Measurements from ENCODE around the gene AFG1L.
"Not testable (repeated sequence)": the region's sequence is repeated elsewhere in the genome, so short reads cannot be mapped to it uniquely, and the experiment has no call there.

The AFG1L gene

DNA sequence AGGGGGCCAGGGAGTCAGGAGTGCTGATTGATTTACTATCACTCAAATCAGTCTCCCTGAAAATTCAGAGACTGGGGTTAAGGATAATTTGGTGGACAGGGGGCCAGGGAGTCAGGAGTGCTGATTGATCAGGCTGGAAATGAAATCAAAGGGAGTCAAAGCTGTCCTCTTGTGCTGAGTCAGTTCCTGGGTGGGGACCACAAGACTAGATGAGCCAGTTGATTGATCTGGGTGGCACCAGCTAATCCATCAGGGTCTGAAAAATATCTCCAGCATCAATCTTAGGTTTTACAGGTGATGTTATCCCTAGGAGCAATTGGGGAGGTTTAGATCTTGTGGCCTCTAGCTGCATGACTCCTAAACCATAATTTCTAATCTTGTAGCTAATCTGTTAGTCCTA is 6.1 kb upstream of the AFG1L start:
- DNase-seq (ENCODE audit: low read depth), result no peak

DNA sequence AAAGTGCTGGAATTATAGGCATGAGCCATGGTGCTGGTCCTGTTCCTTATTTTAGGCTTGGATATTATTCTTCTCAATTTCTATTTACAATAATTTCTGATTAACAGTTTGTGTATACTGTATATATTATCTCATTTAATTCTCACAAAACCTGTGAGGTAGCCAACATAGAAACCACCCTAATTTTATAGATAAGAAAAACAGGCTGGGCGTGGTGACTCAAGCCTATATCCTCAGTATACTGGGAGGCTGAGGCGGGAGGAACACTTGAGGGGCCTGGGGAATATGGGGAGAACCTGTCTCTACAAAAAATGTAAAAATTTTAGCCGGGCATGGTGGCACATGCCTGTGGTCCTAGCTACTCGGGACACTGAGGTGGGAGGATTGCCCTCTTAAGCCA is 3.8 kb upstream of the AFG1L start:
- no peak for DNase-seq (ENCODE audit: low read depth)

DNA sequence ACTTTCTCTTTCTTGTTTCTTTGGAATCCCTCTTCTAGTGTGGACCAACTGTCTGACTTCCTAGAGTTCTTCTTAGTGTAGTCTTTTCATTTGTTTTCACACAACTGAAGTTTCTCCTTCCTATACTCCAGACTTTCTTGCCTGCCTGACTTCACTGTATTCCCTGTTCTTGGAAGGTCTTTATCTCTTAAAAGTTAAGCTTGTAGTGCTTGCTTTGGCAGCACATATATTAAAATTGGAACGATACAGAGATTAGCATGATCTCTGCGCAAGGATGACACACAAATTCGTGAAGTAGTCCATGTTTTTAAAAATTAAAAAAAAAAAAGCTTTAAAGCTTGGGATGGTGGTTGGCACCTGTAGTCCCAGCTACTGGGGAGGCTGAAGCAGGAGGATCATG is 2.3 kb upstream of the AFG1L start:
- not testable (repeated sequence) for DNase-seq (ENCODE audit: low read depth)

DNA sequence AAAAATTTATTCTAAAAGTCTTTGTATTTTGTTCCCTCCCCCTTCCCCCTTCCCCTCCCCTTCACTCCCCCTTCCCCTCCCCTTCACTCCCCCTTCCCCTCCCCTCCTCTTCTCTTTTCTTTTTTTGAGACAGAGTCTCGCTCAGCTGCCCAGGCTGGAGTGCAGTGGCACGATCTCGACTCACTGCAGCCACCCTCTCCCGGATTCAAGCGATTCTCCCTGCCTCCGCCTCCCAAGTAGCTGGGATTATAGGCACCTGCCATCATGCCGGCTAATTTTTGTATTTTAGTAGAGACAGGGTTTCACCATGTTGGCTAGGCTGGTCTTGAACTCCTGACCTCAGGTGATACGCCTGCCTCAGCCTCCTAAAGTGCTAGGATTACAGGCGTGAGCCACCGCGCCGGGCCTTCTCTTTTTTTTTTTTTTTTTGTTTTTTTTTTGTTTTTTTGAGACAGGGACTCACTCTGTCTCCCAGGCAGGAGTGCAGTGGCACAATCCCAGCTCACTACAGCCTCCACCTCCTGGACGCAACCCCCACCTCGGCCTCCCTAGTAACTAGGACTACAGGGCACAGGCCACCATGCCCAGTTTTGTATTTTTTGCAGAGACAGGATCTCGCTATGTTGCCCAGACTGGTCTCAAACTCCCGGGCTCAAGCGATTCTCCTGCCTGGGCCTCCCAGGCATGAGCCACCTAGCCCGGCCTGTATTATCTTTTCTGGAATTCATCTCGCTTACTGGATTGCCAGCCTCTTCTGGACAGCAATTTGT is 1.1 kb upstream of the AFG1L start:
- no peak for DNase-seq (ENCODE audit: low read depth)

DNA sequence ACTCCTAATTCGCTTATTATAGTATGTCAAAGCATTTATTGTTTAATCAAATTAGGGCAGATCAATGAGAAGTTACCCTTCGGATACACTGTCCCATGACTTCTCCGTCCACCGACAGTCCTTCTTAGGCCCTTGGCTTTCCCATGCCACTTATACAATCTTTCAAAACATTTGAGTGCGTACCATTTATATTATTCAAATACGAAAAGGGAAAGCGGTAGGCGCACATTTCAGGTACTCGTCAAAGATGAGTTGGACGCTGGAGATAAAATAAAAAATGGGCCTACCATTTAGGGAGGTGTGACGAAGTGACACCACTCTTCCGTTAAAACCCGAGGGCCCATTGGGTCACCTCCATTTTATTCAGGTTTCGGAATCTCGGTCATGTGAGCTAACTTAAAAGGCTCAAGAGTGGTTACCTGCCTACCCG is 542 bp upstream of the AFG1L start:
- no peak for DNase-seq (ENCODE audit: low read depth)

DNA sequence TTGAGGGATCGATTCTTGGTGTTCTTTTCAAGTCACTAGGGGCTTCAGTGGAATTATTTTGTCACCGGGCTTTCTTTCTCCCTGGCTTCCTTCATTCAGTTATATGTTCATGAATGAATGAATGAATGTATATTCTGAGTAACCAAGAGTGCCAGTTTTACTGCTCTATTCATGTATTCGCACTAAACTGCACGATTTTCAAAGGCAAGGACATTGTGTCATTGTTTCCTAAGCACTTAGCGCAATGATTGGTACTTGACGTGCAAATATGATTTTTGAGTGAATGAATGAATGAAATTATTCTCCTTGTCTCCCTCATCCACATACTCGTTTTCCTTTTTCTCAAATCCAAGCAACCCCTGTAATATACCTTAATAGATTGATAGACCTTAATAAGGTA is 822 bp downstream of the AFG1L start:
- no peak for DNase-seq (ENCODE audit: low read depth)

DNA sequence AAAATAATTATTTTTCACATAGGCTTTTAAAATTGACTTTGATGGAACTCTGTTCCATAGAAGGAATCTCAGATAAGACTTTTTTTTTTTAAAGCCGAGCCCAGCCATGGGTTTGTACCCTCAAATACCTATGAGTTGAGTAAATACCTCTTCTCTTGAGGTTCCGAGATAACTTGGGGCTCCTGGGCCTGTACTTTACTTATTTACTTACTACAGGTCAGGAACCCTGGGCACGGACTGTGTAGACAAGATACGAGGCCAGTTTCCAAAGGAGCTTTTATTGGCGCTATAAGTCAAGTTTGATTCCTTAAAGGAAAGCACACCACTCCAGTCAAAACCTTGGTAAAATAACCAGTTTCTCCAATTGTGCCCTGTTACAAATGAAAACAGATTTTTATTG is 7.5 kb downstream of the AFG1L start:
- DNase-seq (ENCODE audit: low read depth), result no peak

DNA sequence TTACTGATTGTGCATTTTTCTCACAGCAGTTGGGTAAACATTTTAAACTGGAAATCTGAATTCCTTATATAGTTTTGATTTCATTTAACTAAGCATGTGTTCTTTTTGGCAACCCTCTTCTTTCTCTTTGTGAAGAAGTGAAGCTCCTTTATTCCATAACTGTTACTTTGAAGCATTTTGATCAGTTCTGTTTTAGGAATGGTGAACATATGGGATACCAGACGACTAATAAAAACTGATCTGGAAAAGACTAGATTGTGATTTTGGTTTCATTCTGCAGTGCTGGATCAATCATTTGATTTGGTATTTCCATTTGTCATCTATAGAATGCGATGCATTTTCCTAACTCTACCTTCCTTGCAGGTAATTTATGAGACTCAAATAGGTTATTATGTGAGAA is 9.8 kb downstream of the AFG1L start:
- no peak for DNase-seq (ENCODE audit: low read depth)

DNA sequence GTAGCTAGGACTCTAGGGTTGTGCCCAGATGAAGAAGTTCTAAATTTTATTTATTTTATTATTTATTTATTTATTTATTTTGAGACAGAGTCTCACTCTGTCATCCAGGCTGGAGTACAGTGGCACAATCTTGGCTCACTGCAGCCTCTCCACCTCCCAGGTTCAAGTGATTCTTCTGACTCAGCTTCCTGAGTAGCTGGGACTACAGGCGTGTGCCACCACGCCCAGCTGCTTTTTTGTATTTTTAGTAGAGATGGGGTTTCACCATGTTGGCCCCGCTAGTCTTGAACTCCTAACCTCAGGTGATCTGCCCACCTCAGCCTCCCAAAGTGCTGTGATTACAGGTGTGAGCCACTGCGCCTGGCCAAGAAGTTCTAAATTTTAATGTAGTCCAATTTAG is 13.8 kb downstream of the AFG1L start:
- not testable (repeated sequence) for DNase-seq (ENCODE audit: low read depth)

DNA sequence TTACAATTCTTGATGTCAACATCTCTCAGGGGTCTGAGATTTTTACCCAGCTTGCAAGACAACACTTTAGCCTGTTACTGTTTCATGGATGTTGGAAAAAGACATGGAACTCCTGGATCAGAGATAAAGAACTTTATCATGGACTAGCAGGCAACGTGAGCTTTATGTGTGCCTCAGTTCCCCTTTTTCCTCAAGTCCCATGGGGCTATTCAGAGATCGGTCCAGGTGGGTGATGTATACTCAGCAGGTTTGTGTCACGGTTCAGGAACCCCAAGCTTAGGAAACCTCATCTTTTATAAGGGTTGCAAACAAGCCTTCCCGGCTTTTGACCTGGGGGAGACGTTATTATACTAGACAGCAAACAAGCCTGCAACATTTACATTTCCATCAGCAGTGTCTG is 15.0 kb downstream of the AFG1L start:
- DNase-seq (ENCODE audit: low read depth), result no peak

DNA sequence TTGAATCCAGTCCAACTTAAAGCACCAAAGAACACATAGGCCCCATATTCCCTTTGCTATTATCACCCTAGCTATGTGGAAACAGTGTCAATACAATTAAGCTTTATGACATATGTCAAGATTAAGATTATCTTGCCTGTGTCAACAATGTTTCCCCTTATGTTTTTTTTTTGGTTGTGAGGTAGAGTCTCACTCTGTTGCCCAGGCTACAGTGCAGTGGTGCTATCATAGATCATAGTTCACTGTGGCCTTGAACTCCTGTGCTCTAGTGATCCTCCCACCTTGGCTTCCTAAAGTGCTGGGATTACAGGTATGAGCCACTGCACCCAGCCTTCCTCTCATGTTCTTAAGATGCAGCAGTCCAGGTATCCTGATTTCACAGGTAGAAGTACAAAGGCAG is 17.8 kb downstream of the AFG1L start:
- no peak for DNase-seq (ENCODE audit: low read depth)

DNA sequence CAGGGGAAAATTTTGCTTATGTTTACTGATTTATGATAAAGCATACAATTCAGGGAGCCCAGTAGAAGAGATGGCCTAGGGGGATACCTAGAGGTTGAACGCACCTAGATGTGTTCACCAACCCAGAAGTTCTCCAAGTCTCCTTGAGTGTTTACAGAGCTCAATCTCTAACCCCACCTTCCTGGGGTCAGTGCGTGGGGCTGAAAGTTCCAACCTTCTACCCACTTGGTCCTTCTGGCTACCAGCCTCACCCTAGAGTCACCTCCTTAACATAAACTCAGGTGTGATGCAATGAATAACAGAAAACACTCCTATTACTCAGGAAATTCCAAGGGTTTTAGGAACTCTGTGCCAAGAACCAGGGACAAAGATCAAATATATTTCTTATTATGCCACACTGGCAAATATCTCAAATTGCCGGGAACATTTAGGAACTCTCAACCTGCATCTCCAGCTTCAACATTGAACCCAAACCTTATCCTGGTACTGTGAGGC is 26.4 kb downstream of the AFG1L start:
- no peak for DNase-seq (ENCODE audit: low read depth)

DNA sequence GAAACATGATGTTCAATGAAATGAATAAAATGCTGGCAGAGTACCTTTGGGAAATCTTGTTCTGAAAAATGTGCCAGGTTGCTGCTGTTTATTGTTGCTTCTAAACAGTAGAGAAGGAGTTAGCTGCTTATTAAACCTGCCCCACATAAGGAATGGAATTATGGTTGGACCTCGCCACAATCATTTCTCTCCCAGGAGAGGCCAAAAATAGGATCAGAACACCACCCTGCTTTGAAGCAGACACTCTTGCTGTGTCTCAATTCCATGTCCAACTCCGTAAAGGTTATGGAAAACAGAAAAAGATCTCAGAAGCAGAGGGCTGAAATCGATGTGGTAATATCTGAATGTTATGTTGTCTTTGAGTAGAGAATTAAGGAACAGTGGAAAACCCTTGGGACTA is 27.9 kb downstream of the AFG1L start:
- DNase-seq (ENCODE audit: low read depth), result no peak

DNA sequence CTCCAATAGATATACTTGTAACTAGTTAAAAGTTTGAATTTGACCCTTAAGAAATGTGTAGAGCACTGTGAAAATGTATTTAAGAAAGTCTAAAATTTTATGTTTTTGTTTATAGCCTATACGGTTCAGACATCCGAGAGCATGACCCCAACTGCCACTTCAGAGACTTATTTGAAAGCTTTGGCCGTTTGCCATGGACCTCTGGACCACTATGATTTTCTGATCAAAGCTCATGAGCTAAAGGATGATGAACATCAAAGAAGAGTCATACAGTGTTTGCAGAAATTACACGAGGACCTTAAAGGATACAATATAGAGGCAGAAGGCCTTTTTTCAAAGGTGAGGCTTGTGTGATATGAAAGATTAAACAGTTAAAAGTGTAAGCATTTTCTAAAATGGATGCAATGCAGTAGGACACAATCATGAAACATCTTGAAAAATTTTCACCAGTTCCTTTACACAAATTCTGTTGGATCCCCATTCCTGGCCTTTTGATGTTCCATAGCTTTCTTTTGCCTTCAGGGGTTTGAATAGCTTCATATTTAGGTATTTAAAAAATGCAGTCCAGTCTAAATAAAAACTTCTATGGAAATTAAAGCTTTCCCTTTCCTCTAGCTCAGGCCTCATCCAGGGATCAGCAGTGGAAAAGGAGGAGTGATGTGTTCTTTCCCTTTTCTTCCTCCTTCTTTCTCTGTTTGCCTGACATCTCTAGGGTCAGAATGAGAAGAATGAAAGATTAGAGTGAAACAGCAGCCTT is 29.0 kb downstream of the AFG1L start:
- no peak for DNase-seq (ENCODE audit: low read depth)

DNA sequence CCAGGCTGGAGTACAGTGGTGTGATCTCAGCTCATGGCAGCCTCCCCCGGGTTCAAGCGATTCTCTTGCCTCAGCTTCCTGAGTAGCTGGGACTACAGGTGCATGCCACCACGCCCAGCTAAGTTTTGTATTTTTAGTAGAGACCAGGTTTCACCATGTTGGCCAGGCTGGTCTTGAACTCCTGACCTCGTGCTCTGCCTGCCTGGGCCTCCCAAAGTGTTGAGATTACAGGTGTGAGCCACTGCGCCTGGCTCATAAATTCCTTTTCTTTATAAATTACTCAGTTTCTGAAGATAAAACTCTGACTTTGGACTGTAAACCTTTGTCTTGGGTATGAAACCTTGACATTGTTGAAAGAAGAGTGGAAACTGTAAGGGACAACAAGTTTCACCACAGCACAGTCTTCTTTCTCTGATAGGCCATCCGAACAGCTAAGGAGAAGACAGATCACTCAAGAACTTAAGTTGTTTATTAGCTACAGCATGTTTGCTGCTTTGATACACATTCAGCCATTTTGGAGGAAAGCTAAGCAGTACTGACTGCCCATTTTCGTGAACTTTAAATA is 35.4 kb downstream of the AFG1L start:
- DNase-seq (ENCODE audit: low read depth), result not testable (repeated sequence)

DNA sequence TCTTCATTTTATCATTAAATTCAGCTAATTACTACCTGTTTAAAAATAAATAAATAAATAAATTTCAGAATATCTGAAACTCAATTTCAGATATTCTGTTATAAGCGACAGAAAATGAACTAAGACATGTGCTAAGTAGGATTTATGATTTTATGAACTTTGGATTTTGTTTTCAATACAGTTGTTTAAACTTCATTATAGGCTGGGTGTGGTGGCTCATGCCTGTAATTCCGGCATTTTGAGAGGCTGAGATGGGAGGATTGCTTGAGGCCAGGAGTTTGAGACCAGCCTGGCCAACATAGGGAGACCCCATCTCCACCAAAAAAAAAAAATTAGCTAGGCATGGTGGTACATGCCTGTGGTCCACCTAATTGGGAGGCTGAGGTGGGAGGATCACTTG is 36.0 kb downstream of the AFG1L start:
- no peak for DNase-seq (ENCODE audit: low read depth)

DNA sequence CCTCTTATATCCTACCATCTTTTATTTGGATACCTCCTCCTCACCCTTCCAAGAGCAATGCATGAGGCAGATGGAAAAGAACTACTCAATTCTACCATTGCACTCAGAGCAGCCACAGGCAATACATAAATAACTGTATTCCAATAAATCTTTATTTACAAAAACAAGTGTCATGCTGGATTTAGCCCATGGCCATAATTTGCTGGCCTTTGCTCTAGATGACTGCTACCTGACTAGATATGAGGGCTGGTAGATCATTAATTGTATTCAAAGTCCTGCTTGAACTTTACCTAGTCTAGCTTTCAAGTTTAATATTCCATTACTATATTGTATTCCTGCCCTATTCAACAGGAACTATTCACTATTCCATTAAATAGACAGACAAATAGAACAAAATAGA is 37.1 kb downstream of the AFG1L start:
- no peak for DNase-seq (ENCODE audit: low read depth)

DNA sequence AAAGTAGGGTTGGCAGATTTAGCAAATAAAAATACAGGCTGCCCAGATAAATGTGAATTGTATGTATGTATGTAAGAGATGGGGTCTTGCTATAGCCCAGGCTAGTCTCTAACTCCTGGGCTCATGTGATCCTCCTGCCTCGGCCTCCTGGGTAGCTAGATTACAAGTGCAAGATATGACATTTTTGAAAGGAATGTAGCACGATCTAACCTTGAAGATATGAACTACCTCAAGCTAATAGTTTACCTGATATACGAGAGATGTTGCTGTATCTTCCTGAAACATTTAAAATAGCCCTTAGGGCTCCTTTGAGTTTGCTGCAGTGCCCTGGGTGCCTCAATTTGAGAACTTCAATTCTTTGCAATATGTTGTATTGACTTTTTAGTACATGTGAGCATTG is 42.1 kb downstream of the AFG1L start:
- DNase-seq (ENCODE audit: low read depth), result no peak

DNA sequence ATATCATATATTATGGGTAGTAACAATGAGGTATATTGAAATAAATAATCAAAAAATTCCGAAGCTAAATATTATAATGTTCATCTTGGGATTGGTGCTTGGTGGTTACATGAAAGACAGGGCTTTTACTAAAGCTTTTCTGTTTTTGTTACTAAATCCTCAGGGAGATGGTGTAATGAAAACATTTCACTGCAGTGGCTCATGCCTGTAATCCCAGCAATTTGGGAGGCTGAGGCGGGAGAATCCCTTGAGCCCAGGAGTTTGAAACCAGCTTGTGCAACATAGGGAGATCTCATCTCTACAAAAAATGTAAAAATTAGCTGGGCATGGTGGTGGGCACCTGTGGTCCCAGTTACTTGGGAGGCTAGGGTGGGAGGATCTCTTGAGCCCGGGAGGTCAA is 42.9 kb downstream of the AFG1L start:
- no peak for DNase-seq (ENCODE audit: low read depth)

DNA sequence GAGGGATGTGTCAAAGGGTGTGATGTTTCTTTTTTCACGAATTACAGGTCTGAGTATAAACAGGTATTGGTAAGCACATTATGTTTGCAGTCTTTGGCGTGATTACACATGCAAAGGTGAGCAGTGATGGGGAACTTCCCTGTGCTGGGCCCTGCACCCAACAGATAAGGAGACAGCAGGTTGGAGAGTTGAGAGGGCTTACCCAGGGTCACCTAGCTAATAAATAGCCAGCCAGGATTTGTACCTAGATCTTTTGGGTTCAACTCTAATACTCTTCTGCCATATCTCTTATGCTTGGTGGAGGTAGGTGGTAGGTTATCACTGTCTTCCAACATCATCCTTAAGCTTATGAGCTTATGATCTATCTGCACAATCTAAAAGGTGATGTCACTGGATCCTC is 46.5 kb downstream of the AFG1L start:
- no peak for DNase-seq (ENCODE audit: low read depth)

DNA sequence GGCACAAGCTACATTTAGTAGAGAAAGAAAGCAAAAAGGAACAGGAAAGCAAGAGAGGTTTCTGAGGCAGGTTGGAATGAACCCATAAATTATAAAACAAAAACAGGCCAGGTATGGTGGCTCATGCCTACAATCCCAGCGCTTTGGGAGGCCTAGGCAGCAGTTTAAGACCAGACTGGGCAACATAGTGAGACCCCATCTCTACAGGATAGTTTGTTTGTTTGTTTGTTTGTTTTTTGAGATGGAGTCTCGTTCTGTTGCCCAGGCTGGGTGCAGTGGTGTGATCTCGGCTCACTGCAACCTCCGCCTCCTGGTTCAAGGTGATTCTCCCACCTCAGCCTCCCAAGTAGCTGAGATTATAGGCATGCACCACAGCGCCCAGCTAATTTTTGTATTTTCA is 49.0 kb downstream of the AFG1L start:
- DNase-seq (ENCODE audit: low read depth), result no peak

DNA sequence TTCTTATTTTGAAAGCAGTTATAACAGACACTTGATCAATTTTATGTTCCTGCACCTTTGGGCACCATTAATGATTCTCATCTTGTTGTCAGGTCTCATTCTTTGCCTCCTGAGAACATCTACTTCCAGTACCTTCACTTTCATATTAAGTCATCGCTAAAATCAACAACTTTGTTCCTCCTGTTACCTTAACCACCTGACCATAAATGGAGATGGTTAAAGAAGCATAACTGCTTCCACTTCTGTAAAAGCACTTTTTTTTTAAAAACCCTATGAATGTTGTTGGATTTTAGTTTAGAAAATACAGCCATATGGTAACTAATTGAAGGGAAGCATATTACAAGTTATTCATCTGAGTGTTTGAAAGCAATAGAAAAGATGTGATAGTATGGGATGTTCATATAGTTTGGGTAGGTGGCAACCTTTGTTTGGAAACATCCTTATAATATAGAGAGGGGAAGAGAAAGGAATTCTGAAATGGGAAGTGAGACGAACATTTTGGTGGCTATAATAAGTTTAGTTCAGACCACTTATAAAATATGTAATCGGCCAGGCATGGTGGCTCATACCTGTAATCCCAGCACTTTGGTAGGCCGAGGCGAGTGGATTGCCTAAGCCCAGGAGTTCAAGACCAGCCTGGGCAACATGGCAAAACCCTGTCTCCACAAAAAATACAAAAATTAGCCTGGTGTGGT is 53.9 kb downstream of the AFG1L start:
- no peak for DNase-seq (ENCODE audit: low read depth)

DNA sequence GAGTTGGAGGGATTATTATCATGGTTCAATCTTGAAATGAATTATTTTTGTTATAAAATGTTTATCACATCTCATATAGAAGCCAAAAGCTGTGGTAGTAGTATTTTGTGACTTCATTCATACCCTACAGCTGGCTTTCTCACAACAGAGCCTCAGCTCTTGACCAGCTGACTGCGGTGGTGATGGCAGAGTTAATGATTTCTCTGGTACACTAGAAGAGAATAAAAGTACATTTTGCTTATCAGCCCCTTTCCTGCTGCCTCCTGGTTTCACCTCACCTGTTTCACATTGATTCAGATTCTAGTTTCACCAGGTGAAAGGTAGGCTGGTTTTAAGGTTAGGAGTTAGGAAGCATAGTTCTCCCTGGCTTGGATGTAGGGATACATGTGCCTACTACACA is 55.7 kb downstream of the AFG1L start:
- no peak for DNase-seq (ENCODE audit: low read depth)
